ENCODE measurements around the gene FREM1.
"Not testable (repeated sequence)": the region's sequence is repeated elsewhere in the genome, so short reads cannot be mapped to it uniquely, and the experiment has no call there.

Gene FREM1

DNA sequence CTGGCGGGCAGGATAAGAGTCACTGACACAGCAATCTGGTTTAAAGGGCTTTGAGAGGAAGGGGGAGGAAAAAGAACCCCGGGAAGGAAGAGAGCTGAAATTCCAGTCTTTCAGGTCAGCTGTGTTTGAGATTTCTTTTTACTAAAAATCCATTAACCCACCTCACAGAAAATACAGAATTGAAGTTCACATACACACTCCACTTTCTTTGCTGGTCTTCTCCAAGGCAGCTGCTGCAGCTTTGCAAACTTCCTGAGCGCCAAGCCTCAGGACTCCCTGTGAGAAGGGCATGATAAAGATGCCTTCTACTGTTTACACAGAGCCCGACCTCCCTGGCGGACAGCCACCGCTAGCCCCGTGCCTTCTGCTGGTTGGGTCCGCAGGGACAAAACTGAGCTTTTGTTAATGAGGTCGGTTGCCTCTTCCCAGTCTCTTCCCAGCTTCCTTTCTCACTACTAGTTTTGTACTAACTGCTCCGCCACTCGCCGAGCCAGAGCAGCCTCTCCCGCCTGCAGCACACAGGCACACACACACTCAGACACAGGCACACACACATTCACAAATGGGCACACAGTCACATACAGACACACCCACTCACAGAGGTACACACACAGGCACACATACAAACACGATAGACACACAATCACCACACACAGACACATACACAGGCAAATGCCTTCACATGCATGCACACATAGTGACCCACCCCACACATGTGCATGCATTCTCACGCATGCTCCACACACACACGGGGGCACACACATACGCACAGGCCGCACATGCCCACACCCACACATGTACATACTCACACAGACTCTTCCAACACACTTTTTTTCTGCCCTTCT lies at the start of gene FREM1:
Gene FREM1 (minus strand): TSS at position 468 of the 845 bp plus-strand sequence. CDS start 41,451 bp downstream, outside the sequence.
- no peak for DNase-seq

DNA sequence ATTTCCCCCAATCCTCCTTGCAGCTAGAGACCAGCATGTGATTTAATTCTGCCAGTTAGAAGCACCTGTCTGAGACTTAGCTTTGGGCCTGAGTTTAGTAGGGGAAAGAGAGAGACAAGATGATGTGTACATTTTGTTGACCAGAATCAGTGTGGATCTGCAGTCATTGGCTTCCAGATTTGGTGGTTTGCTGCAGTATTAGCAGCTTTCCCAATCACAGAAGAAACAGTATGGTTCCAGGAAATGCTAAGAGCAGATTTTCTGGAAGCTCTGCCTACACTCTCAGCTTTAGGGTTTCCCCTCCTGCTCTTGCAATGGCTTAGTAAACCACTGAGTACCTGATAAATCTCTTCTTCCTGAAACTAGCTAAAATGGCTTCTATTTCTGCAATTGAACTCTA lies 48.8 kb upstream of the FREM1 start:
- DNase-seq, result no peak

DNA sequence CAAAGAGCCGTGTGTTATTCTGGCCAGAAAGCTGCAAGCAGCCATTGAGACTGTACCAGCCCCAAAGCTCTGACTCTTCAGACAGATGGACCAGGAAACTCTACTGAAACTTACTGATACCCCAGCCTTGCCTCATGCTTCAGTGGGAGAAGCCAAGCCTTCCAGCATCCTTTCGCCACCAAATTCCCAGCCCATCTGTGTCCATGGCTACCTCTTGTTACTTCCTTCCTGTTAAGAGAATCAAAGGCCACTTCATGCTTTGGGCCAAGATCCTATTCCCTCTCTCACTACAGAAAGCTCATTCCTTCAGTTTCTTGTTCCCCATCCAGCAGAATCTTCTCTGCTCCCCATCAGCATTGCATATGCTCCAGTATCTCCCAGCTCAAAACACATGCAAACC lies 46.9 kb upstream of the FREM1 start:
- no peak for DNase-seq

DNA sequence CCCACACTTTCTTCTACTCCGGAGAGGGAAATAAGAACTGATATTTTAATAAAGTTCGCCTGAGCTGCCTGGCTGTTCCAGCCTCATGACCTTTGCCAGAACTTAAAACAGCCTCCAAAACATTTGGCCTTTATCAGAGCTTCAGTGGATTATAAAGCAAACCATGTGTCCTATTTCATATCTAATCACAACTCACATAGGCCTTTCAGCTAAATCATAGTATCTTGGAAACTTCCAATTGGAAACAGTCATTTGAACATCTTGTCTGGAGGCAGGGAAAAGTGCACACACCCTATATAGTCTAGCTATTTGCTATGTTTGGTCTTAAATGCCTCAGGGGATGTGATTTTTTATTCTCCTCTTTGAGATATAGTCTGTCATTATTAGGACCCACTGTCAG lies 46.0 kb upstream of the FREM1 start:
- DNase-seq, result no peak

- DNase-seq, result no peak
Measured at GRCh38 chr9:14945351-14945750, 35.1 kb upstream of the FREM1 start.

DNA sequence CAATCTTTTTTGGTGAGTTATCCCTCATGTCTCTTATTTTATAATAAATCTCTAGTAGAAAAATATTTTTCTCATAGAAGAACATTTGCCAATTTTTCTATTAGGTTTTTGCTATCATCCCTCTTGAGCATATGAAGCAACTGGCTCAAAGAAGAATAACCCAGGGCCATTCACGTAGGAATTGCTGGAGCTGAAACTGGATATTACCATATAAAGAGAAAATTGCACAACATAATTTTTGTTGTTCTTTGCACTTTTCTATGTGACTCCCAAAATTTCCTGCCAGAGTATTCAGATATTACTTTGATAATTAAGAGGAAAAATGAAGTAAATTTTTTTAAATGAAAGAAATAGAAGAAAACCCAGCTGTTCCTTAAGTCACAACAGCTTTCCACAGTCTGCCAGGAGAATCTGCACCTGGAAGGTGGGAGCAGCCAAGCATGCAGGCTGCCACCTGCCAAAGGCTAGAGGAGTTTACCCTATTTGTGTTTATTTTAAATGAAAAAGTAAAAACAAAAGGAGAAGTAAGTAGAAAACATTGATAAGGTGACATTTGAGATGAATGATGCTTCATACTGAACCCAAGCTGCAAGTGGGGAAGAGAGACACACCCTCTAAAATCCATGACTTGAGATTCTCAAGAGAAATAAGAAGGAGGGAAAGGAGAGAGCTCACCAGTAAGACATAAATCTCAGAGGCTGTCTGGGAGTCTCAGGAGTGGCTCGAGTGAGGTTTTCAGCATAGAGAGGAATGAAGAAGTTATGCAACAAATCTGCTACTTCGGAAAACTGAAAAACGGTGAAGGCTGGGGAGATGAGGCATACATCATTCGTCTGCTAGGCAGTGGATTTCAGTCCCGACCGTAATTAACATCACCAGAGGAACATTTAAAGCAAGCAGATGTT lies 31.5 kb upstream of the FREM1 start:
- no peak for DNase-seq

DNA sequence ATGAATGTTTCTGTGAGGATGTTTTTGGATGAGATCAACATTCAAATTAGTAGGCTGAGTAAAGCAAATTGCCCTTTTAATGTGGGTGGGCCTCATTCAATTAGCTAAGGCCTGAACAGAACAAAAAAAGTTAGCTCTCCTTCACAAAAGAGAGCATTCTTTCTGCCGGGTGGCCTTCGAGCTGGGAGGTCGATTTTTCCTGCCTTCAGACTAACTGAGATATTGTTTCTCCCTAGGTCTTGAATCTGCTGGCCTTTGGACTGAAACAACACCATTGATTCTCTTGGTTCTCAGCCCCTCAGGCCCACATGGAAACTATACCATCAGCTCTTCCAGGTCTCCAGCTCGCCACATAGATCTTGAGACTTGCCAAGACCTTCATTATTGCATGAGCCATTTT lies 29.1 kb upstream of the FREM1 start:
- no peak for DNase-seq

- no peak for DNase-seq
Measured at GRCh38 chr9:14937216-14937615, 27.0 kb upstream of the FREM1 start.

- DNase-seq, result no peak
Measured at GRCh38 chr9:14936491-14936890, 26.3 kb upstream of the FREM1 start.

DNA sequence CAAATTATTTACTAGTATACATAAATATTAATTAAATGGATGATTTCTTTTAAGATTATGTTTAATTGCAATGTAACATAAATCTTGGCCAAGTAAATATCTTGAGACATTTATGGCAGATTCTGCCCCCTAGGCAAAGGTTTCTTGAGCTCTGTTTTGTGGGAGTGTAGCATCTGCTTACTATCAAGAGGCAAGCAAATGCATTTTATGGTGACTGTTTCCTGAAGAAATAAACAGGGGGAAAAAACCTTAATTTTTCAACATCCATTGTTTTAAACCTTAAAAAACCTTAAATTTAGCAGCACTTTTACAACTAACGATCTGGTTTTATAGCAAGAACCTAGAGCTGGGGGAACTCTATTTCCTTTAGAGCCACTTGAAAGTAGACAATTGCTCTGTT lies 25.7 kb upstream of the FREM1 start:
- no peak for DNase-seq

DNA sequence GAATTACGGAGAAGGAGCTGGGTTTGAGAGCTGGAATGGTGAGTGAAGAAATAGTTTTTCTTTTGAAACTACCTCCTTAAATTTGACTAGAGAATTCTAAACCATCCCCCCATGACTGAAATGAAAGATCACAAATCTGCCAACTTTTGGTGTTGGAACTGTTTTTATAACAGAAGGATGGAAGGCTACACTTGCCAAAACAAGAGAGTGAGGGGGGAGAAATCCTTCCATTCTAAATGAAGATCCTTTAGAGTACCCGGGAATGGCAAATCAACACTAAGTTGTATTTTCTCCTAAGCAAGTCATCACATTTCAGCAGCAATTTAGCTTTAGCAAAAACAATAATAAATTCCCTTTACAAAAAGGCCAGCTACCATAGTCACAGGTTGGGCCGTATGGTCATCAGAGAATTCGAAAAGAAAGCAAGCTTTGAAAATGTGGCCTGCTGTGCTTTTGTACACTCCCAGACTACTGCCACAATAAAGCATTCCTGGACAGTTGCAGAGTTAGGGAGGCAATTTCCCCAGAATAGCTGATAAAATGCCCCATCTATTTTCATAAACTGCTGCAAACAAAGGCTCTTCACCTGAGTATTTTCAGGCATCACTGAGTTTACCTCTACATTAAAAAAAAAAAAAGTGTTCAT lies 25.0 kb upstream of the FREM1 start:
- DNase-seq, result no peak

GRCh38 chr9:14932641-14933040 lies 22.4 kb upstream of the FREM1 start:
- DNase-seq, result no peak

DNA sequence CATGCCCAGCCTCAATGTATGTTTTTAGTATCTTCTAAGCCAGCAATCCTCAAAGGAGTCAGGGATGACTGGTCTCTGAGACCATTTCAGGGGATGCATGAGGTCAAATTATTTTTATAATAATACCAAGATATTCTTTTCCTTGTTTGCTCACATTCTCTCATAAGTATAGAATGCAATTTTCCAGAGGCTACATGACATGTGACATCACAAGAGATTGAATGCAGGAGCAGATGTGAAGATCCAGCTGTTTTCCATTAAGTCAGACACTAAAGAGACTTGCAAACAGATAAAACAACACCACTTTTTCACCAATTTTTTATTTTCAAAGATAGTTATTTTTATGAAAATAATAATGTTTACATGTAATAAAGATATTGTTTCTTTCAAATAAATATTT lies 22.0 kb upstream of the FREM1 start:
- no peak for DNase-seq

DNA sequence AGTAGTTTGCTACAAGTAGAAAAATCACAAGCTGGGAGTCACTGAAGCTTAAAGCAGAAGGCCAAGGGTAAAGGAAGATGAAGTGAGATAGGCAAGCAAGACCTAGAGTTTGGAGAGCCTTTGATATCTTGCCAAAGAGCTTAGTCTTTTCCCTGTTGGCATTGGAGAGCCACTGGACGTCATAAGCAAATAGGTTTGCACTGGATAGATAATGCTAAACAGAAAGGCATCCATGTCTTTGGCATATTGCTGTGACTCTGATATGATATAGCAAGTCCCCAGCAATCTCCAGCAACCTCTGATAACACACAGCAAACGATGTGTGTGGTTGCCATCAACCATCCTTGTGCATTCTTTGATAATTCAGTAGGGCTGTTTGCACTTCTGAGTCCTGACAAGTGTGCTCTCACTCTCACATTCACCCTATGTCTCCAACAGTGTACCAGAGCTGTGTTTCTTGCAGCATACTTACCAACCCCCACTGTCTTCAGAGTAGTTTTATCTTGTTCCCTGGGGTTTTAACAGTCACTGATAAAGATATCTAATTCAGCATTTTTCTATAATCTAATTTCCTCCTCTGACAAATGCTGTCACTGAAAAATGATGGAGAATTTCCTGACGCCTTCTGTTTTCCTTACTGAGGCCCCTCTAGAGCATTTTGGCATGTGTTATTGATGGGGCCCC lies 16.9 kb upstream of the FREM1 start:
- DNase-seq, result no peak

DNA sequence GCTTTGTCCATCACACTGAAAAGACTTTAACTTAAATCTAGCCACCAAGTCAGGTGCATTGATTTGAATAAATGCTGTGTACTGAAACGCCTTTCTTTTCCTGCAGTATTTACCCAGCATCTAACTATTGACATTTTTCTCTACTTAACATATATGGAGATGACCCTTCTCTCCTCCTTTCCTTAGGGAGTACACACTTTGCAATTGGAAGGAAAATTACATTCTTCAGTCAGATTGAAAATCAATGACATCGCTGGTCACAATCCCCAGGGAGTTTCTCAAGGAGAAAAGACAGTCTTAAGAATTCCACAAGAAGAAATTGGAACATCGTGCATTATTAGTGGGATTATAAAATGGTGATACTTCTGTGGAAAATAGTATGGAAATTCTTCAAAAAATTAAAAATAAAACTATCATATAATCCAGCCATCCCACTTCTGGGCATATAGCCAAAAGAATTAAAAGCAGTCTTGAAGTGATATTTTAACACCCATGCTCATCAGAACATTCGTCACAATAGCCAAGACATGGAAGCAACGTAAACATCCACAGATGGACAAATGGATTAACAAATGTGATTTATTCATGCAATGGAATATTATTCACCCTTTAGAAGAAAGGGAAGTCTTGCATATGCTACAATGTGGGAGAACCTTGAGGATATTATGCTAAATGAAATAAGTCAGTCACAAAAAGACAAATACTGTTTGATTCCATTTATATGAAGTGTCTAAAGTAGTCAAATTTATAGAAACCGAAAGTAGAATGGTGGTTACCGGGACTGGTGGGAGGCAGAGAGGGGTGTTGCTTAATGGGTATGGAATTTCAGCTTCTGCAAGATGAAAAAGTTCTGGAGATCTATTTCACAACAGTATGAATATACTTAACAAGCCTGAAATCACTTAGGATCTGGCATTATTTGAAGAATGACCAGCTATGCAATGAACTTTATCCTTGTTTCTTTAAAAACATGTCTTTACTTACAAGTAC lies 14.3 kb upstream of the FREM1 start:
- no peak for DNase-seq

DNA sequence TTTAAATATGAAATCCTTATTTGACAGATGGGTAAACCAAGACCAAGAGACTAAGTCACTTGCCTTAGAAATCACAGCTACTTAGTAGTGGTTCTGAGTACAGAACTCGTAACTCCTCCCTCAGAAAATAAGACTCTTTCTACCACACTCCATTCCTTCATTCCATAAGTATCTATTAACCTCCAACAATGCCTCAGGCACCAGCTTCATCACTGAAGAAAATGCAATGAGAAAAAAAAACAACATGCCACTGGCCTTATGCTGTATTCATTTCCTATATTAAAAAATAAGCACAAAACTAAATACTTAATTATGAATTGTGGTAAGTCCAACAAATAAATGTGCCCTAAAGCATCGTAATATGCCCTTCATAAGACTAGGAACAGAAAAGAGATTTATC lies 13.5 kb upstream of the FREM1 start:
- no peak for DNase-seq

GRCh38 chr9:14920805-14921204 lies 10.6 kb upstream of the FREM1 start:
- DNase-seq, result not testable (repeated sequence)

DNA sequence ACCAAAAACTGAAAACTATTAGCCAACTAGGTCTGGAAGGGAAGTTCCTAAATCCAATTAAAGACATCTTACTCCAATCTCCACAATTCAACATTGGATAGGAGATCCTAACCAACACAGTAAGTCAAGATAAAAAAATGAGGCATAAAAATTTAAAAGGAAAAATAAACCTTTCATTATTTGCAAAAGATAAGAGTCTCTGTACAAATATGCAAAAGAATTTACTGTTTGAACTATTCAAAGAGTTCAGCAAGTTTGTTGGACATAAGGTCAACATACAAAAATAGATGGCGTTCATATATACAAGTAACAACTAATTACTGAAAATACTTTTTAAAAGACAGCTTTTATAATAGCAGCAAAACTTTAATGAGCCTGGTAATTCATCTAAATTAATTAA lies 3.1 kb upstream of the FREM1 start:
- DNase-seq, result no peak

DNA sequence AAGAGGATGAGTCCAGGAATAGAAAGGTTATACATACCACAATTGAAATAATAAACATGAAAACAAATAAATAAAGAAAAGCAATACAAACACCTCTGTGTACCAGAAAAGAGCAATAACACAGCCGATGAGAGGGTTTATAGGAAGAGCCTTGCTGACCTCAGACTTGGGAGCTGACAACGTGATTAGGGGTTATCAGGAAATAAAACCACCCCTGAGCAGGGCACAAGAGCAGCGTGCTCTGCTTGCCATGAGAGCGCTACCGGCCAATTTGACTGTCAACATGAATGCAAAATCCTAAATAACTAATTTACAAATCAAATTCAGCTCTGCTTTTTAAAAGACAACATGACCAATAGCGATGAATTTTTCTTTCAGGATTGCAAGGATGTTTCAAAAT lies 2.6 kb upstream of the FREM1 start:
- no peak for DNase-seq

DNA sequence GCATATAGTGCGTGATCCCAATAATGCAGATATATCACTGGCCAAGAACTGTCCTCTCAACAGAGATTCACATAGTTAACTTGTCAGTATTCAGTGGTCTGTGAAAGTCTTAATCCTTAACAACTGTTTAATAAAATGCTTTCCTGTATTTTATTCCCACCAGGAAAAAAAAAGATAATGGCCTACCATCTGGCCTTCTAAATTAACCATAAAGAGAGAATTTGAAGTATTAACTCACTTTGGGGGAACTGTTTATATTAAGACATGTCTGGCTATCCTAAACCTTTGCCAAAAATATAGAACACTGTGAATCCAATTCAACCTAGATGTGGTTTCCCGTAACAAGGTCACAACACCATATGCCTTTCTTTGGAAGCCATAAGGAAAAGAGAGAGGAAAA lies 818 bp upstream of the FREM1 start:
- DNase-seq, result no peak

DNA sequence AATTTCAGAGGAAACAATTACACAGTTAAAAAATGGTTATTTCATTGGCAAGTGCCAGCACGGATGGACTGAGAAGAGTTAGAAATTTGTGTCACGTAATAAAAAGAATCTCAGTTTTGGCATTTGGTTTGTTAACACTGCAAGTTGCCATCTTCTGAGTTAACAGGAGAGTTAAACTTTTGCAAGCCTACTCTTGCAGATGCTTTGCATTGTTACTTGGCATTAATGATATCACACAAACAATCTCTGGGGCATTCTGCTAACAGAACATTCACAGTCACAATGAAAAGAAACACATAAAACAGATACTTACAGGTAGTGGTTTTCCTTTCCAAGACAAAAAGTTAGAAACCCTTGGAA lies 647 bp downstream of the FREM1 start:
- no peak for DNase-seq

DNA sequence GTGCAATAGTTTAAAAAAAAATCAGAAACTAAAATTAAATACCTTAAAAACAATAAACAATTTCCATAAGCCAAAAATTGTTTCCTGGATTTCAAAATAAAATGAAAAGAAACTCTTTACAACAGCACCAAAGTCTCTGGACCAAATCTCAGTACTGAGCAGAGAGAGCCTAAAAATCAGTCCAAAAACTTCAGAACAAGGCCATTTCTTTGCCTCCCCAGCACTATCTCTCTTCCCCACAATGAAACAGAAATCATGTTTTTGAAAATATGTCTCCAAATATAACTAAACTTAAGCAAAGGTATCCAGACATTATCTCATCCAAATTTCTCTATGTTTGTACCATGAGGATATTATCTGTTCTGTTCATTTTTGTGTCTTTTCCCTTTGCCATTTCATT lies 1.0 kb downstream of the FREM1 start:
- no peak for DNase-seq

All from activated CD4-positive, CD25-positive, alpha-beta regulatory T cell (primary cell).